ENCODE data around the gene COQ4.
A peak's percentile ranks its signal among the peaks of the same experiment; 100 is the strongest.

Gene COQ4

GRCh38 chr9:128339761-128340690, 17.4 kb downstream of the COQ4 start, which contains the start of gene SLC27A4:
Gene SLC27A4 (plus strand): TSS chr9:128340527. CDS start chr9:128343133, 2,606 bp downstream.
- no peak for TF ChIP-seq CTCF (conservative IDR thresholded peaks at IDR 0.05; ENCODE audit: low read depth)
- peak; percentile 95 for DNase-seq (ENCODE audit: low spot score)
- ChIA-PET CTCF (interaction anchor here (1.0 kb wide), 1 partner anchor 22 kb away, joined by 3 read pairs; no protein-coding TSS in a partner anchor), POLR2A (ENCODE audit: low non-redundant PET) (interaction anchor here (0.6 kb wide), 1 partner anchor 10 kb away, joined by 5 read pairs; no protein-coding TSS in a partner anchor)
- peak within 1 kb of the TSS; percentile 86 for H3K27ac ChIP-seq

GRCh38 chr9:128340691-128341434, 18.2 kb downstream of the COQ4 start:
- ChIA-PET POLR2A (ENCODE audit: low non-redundant PET) (no interaction called here), CTCF (interaction anchor here (0.6 to 2.0 kb wide), 30 partner anchors 8 to 822 kb away, joined by 3 to 48 read pairs (median 5); partner anchors contain the start of genes GOLGA2, SWI5 and URM1)
- peak; percentile 48 for DNase-seq (ENCODE audit: low spot score)
- TF ChIP-seq CTCF (conservative IDR thresholded peaks at IDR 0.05; ENCODE audit: low read depth) = no peak
- peak overlapping the region; percentile 86 for H3K27ac ChIP-seq

- peak; percentile 94 for DNase-seq (ENCODE audit: low spot score)
- ChIA-PET CTCF (interaction anchor here (0.6 to 2.0 kb wide), 35 partner anchors 8 to 823 kb away, joined by 3 to 48 read pairs (median 5); partner anchors contain the start of genes GOLGA2, SWI5 and URM1), POLR2A (ENCODE audit: low non-redundant PET) (no interaction called here)
- H3K27ac ChIP-seq = peak overlapping the region; percentile 86
- TF ChIP-seq CTCF (conservative IDR thresholded peaks at IDR 0.05; ENCODE audit: low read depth) = peak; percentile 98
Measured at GRCh38 chr9:128341435-128341849, 18.8 kb downstream of the COQ4 start.

- peak overlapping the region; percentile 6 for H3K27ac ChIP-seq
- POLR2A ChIA-PET (ENCODE audit: low non-redundant PET) = interaction anchor here (0.6 kb wide), 1 partner anchor 28 kb away, joined by 3 read pairs; the partner anchor contains the start of gene URM1
- CTCF ChIA-PET = interaction anchor here (0.8 to 1.0 kb wide), 2 partner anchors 18 to 55 kb away, joined by 3 to 4 read pairs; no protein-coding TSS in a partner anchor
- no peak for TF ChIP-seq CTCF (conservative IDR thresholded peaks at IDR 0.05; ENCODE audit: low read depth)
- no peak for DNase-seq (ENCODE audit: low spot score)
Measured at GRCh38 chr9:128342971-128343680, 20.5 kb downstream of the COQ4 start.

GRCh38 chr9:128343855-128344254, 21.2 kb downstream of the COQ4 start:
- TF ChIP-seq CTCF (conservative IDR thresholded peaks at IDR 0.05; ENCODE audit: low read depth) = no peak
- ChIA-PET POLR2A (ENCODE audit: low non-redundant PET) (interaction anchor here (0.6 kb wide), 1 partner anchor 27 kb away, joined by 3 read pairs; the partner anchor contains the start of gene URM1), CTCF (interaction anchor here (0.8 to 1.0 kb wide), 3 partner anchors 17 to 56 kb away, joined by 3 to 4 read pairs (median 3); no protein-coding TSS in a partner anchor)
- DNase-seq (ENCODE audit: low spot score) = no peak
- H3K27ac ChIP-seq = peak overlapping the region; percentile 6

Measured in RWPE1 (cell line).